HG02938 (cell line): ENCODE measurements around the gene NPLOC4.

Experiments
- ATAC-seq: cut with Tn5 transposase; IDR thresholded peaks from one replicate; pipeline ENCODE4 v1.9.1; 2021; ENCODE audit warnings: mild to moderate bottlenecking, moderate library complexity; ENCODE audit not compliant: unreplicated experiment

The NPLOC4 gene

GRCh38 chr17:81664051-81664470 lies 27.1 kb upstream of the NPLOC4 start:
- no peak for ATAC-seq

GRCh38 chr17:81662002-81662401 lies 25.1 kb upstream of the NPLOC4 start:
- ATAC-seq = no peak

- no peak for ATAC-seq
Measured at GRCh38 chr17:81660441-81660840, 23.5 kb upstream of the NPLOC4 start.

DNA sequence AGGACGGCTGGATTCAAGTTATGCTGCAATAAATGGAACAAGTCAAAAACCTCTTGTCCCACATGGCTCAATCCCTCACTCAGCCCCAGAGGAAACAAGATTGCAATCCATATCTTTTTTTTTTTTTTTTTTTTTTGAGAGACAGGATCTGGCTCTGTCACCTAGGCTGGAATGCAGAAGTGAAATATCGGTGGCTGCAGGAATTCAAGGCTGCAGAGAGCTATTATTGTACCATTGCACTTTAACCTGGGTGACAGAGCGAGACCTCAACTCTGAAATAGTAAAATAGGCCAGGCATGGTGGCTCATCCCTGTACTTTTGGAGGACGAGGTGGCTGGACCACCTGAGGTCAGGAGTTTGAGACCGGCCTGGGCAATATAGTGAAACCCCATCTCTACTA lies 22.1 kb upstream of the NPLOC4 start:
- no peak for ATAC-seq

GRCh38 chr17:81656835-81657234 lies 19.9 kb upstream of the NPLOC4 start:
- ATAC-seq = no peak

DNA sequence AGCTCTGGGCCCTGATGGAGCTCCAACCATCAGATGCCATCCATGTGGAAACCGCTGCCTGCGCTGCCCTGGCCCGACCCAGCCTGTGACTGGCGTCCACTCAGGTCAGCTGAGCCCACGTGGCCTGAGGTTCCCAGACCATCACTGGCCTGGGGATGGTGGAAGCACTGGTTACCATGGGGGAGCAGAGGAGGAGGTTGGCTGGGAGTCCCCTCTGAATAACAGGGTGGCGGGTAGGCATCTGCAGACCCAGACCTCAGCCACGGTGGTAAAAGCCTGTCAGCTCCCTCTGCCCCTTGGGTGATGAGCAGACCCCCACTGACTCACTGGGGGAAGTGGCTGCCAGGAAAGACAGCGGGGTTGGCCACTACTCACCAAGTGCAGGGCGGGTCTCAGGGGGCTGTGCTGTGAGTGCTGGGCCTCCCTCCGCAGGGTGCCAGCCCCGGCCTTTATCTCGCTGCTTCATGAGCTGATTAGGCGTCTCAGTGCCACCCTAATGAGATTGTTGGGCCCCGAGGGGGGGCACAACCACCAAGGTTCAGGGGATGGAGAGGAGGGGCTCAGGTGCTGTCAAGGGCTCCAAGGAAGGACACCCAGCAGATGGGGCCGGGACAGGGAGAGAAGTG lies 19.3 kb upstream of the NPLOC4 start, which contains the start of gene PDE6G:
Gene PDE6G, minus strand, starts transcription at position 425 of the 626 bp plus-strand sequence. CDS start 3,237 bp downstream, outside the sequence.
- no peak for ATAC-seq

DNA sequence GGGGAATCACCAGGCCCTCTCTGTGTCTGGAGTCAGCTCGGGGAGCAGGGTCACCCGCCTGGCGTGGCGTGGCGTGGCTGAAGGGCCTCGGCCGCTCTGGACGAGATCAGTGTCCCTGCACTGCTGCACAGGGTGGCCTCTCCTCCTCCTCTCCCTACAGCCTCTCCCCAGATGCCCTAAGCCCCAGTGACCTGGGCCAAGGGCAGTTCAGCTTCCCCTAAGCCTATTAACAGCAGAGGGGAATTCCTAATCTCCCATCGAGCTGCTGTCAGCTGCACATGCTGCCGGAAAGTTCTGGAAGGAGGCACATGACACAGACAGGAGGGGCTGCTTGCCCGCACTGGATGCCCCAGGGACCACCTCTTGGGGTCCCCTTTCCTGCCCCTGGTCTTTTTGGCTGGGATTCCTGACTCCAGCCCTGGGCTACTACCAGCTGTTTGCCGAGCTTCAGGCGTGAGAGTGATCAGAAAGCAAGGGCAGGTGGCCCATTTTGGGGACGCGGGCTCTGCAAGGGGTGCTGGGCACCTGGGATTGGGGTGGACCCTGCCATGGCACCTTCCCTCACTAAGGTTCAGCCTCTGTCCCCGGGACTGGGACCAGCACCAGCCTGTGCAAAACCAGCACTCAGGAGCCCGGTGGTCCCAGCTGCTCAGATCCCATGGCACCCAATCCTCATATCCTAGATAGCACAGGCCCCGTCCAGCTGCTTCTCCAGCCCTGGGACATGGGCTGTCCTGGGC lies 18.6 kb upstream of the NPLOC4 start:
- ATAC-seq = no peak

DNA sequence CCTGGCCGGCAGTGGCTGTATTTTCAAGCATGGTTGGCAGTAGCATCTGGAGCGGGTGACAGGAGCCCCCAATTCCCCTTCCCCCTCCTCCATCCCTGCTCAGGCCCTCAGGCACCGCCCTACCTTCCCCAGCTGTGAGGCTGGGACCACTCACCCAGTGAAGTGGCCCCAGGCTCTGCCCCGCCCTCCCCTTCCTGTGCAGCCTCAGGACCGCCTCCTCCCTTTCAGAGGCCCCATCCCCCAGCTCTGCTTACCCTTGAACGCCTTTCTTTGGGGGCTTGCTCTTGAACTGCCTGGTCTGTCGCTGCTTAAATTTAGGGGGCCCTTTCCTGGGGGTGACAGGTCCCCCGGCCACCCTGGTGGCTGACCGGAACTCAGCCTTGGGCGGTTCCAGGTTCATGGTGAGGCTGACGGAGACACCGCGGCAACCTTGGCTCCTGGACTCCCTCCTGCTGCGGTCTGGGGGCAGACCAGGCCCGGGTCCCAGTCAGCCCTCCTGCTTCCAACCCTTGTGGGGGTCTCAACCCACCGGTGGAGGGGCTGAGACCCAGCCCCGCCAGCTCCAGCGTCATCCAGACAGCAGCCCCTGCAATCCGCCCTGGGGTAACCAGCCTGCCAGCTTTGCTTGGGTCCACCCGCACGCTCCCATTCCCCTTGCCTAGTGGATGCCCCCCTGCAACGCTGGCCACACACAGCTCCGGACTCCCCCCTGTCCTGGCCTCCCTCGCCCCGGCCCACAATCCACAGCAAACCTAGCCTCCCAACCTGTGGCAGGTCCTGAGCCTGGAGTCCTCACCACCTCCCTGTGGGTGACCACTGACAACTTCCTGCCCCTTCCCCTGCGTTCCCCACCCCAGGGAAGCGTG lies 16.2 kb upstream of the NPLOC4 start:
- ATAC-seq = no peak

DNA sequence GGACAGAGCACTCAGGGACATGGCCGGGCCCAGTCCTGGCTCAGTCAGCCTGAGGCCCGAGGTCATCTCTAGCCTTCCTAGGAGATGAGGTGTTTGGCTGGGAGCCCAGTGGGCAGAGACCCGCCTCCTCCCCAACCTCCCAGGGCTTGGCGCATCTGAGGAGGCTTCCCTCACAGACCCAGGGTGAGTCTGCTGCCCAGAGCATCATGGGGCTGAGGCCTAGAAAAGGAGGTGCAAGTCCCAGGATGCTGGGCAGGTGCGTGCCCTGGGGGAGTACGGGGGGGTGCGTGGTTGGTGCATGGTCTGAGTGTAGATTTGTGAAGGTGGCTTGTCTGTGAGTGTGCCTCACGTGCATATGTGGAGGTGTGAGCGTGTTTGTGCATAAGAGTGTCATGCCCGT lies 14.8 kb upstream of the NPLOC4 start:
- ATAC-seq = no peak

GRCh38 chr17:81650951-81651350 lies 14.0 kb upstream of the NPLOC4 start:
- no peak for ATAC-seq

DNA sequence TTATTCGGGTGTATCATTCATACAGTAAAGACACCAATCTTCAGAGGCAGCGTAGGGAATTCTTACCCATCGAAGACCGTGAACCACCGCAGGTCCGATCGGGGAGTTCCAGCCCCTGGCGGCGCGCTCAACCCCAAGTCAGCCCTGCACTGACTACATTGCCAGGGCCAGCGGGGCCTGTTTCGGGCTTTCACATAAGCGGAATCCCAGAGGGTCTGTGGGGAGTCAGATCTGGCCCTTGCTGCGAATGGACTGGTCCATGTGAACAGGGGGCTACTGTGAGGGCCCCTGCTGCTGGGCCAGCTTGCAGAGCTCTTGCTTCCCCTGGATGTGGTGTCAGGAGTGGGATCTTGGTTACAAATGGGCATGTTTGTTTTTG lies 11.8 kb upstream of the NPLOC4 start:
- ATAC-seq = no peak

- no peak for ATAC-seq
Measured at GRCh38 chr17:81648013-81648706, 11.2 kb upstream of the NPLOC4 start.

GRCh38 chr17:81647640-81648012 lies 10.7 kb upstream of the NPLOC4 start:
- no peak for ATAC-seq

- ATAC-seq = no peak
Measured at GRCh38 chr17:81646869-81647600, 10.1 kb upstream of the NPLOC4 start.

- ATAC-seq = no peak
Measured at GRCh38 chr17:81644976-81645952, 8.4 kb upstream of the NPLOC4 start.

GRCh38 chr17:81644496-81644895 lies 7.6 kb upstream of the NPLOC4 start:
- ATAC-seq = no peak

DNA sequence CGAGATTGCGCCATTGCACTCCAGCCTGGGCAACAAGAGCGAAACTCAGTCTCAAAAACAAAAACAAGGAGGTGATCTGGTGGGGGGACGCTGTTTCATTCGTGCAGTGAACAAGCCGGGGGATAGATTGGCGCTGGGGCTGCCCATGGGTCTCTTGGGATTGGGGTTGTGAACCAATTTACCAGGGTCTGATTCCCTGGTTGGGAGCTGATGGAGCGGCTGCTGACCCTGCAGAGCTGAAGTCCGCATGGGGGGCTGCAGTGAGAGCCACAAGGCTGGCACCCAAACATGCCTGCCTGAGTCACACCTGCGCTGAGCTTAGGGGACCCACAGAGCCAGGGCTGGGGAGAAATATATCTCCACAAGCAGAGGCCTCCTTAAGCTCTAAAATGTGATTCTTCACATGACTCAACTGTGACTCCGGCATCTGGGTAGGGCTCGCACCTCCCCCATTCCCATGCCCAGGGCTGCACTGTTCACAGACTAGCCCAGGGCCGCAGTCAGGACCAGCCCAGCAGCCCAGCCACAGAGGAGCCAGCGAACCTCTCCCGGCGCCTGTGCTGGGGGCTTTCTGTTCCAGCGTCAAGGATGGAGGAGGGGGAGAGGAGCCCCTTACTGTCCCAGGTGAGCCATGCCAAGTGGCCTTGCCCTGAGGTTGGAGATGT lies 5.0 kb upstream of the NPLOC4 start:
- no peak for ATAC-seq

GRCh38 chr17:81640011-81640410 lies 3.1 kb upstream of the NPLOC4 start:
- no peak for ATAC-seq

DNA sequence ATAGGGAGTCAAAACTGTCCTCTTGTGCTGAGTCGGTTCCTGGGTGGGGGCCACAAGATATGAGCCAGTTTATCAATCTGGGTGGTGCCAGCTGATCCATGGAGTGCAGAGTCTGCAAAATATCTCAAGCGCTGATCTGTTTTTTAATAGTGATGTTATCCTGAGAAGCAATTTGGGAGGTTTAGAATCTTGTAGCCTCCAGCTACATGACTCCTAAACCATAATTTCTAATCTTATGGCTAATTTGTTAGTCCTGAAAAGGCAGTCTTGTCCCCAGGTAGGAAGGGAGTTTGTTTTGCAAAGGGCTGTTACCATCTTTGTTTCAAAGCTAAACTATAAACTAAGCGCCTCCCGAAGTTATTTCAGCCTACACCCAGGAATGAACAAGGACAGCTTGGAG lies 1.8 kb upstream of the NPLOC4 start:
- ATAC-seq = no peak
